NCI-H526 treated with DMSO at 0.1 percent for 48 hours (cell line): ENCODE results near the gene TPCN1.

Source experiments
- DNase-seq: peaks from one replicate; lab custom pipeline; 2025; lab: John Stamatoyannopoulos, UW

TPCN1 gene

GRCh38 chr12:113261847-113262470, 40.7 kb downstream of the TPCN1 start:
- no peak for DNase-seq

GRCh38 chr12:113262710-113263109, 41.4 kb downstream of the TPCN1 start:
- DNase-seq = no peak

GRCh38 chr12:113263431-113263963, 42.2 kb downstream of the TPCN1 start:
- no peak for DNase-seq

GRCh38 chr12:113266106-113266895, 45.0 kb downstream of the TPCN1 start:
- no peak for DNase-seq

- no peak for DNase-seq
These were observed 46.4 kb downstream of the TPCN1 start for GRCh38 chr12:113267621-113268020.

- DNase-seq = no peak
These were observed 46.9 kb downstream of the TPCN1 start for GRCh38 chr12:113268136-113268535.

- DNase-seq = no peak
These were observed 47.4 kb downstream of the TPCN1 start for GRCh38 chr12:113268621-113269020.

- no peak for DNase-seq
These were observed 48.1 kb downstream of the TPCN1 start for GRCh38 chr12:113269257-113269943.

GRCh38 chr12:113270709-113271009, 49.4 kb downstream of the TPCN1 start:
- no peak for DNase-seq

- DNase-seq = peak; percentile 3
These were observed 50.2 kb downstream of the TPCN1 start for GRCh38 chr12:113271466-113271852.

GRCh38 chr12:113271853-113272561, 50.7 kb downstream of the TPCN1 start:
- DNase-seq = no peak

GRCh38 chr12:113273053-113273725, 51.9 kb downstream of the TPCN1 start:
- no peak for DNase-seq

- DNase-seq = no peak
These were observed 53.6 kb downstream of the TPCN1 start for GRCh38 chr12:113274848-113275247.

- no peak for DNase-seq
These were observed 55.0 kb downstream of the TPCN1 start for GRCh38 chr12:113276306-113276705.

GRCh38 chr12:113276946-113277500, 55.8 kb downstream of the TPCN1 start:
- no peak for DNase-seq

- DNase-seq = no peak
These were observed 56.2 kb downstream of the TPCN1 start for GRCh38 chr12:113277511-113277910.

- DNase-seq = no peak
These were observed 56.9 kb downstream of the TPCN1 start for GRCh38 chr12:113278141-113278540.

GRCh38 chr12:113278633-113279032, 57.4 kb downstream of the TPCN1 start:
- DNase-seq = no peak

GRCh38 chr12:113284751-113285150, 63.5 kb downstream of the TPCN1 start:
- DNase-seq = no peak

- DNase-seq = no peak
These were observed 64.7 kb downstream of the TPCN1 start for GRCh38 chr12:113285679-113286610.
